ENCODE results near the gene CIROP.

DNA sequence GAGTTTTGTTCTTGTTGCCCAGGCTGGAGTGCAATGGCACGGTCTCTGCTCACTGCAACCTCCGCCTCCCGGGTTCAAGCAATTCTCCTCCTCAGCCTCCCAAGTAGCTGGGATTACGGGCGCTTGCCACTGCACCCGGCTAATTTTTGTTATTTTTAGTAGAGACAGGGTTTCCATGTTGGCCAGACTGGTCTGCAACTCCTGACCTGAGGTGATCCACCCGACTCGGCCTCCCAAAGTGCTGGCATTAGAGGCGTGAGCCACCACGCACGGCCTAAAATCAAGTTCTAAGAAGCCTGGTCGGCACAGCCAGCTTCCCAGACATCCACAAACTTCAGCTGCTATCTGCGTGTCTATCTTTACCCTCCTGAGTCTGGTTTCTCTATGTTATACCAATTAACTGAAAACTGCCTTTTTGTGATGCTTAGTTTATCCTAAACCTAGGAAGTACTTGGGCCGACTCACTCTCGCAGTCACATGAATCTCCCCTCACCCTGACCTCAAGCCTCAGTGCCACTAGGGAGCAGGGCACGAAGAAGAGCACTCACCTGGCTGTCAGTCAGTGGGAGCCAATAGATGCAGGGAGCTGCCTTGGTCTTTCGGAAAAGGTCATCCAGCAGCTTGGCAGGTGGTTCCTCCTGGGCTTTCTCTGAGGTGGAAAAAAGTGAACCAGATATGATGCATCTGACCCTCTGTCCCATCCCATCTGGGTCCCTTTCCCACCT lies 44.1 kb downstream of the CIROP start:
- TF ChIP-seq POLR2A (IDR thresholded peaks at IDR 0.05) (no peak), EP300 (IDR thresholded peaks at IDR 0.05) (no peak), POLR2AphosphoS5 (IDR thresholded peaks at IDR 0.05) (no peak)
- TF ChIP-seq, protein P1, sequence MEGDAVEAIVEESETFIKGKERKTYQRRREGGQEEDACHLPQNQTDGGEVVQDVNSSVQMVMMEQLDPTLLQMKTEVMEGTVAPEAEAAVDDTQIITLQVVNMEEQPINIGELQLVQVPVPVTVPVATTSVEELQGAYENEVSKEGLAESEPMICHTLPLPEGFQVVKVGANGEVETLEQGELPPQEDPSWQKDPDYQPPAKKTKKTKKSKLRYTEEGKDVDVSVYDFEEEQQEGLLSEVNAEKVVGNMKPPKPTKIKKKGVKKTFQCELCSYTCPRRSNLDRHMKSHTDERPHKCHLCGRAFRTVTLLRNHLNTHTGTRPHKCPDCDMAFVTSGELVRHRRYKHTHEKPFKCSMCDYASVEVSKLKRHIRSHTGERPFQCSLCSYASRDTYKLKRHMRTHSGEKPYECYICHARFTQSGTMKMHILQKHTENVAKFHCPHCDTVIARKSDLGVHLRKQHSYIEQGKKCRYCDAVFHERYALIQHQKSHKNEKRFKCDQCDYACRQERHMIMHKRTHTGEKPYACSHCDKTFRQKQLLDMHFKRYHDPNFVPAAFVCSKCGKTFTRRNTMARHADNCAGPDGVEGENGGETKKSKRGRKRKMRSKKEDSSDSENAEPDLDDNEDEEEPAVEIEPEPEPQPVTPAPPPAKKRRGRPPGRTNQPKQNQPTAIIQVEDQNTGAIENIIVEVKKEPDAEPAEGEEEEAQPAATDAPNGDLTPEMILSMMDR (IDR thresholded peaks at IDR 0.05): no peak

All from suprapubic skin (tissue), 4 donors.